Activated CD4-positive, alpha-beta T cell treated with anti-CD3 and anti-CD28 coated beads for 36 hours (primary cell): Measurements from ENCODE around the gene MED27. TPM values are rescaled to one million over a fixed set of nuclear protein-coding genes. Genes with fewer than 3 reads are reported as not detected.

Source experiments
- ATAC-seq: fragments of 200-7000 bp; cut with Tn5 transposase; one replicate; pipeline ENCODE4 v1.10.0; 2021; ENCODE audit warnings: mild to moderate bottlenecking, moderate library complexity
- CTCF ChIA-PET: fragments of 350-600 bp; sonication (Branson Sonifier 250); formaldehyde crosslinking; loops from one replicate; lab custom pipeline; 2021; ENCODE audit warnings: antibody characterized with exemption; lab: Charles Lee
- POLR2A ChIA-PET: fragments of 350-600 bp; sonication (Branson Sonifier 250); formaldehyde crosslinking; loops from one replicate; lab custom pipeline; 2021; ENCODE audit warnings: antibody characterized with exemption, inconsistent platforms; lab: Charles Lee
- DNase-seq: peaks from one replicate; pipeline ENCODE4 v3.0.0-alpha.2; 2020
- H3K27ac Mint-ChIP-seq: one replicate; pipeline ENCODE4 v1.8.0; 2021; ENCODE audit warnings: mixed read lengths
- H3K27me3 Mint-ChIP-seq: one replicate; pipeline ENCODE4 v1.8.0; 2021; ENCODE audit warnings: mixed read lengths
- H3K36me3 Mint-ChIP-seq: one replicate; pipeline ENCODE4 v1.8.0; 2021; ENCODE audit warnings: low read depth, mixed read lengths
- H3K4me1 Mint-ChIP-seq: one replicate; pipeline ENCODE4 v1.8.0; 2021; ENCODE audit warnings: mixed read lengths
- H3K4me3 Mint-ChIP-seq: one replicate; pipeline ENCODE4 v1.8.0; 2021; ENCODE audit warnings: mild to moderate bottlenecking, moderate library complexity, mixed read lengths
- H3K9me3 Mint-ChIP-seq: one replicate; pipeline ENCODE4 v1.8.0; 2021; ENCODE audit warnings: low read depth, mixed read lengths
- intact Hi-C, 2 experiments: fragments of 100-400 bp; cut with DNase I in 1 of 2; cut with micrococcal nuclease in 1 of 2; formaldehyde crosslinking; loops; one replicate each; pipeline versions ENCODE4 v1.14.2 to v1.15.1; 2022 to 2024; cut with DNase I, micrococcal nuclease
- total RNA-seq, 2 experiments: library from RNA; stranded (reverse); gene quantifications; one replicate each; pipeline ENCODE4 v1.2.3, GENCODE V29; 2021

MED27 gene
- total RNA-seq, 2 experiments from 2014 or later = 29.1 to 32.5 TPM

GRCh38 chr9:131912069-131912468 lies 167.6 kb downstream of the MED27 start:
- ATAC-seq (no peak), DNase-seq (no peak)
- no peaks in the 10 kb centered on the region for H3K36me3 Mint-ChIP-seq
- no peak overlapping the region for H3K4me3 Mint-ChIP-seq
- H3K9me3 Mint-ChIP-seq = no peaks in the 10 kb centered on the region
- H3K27me3 Mint-ChIP-seq = no peaks in the 10 kb centered on the region
- H3K27ac Mint-ChIP-seq = no peak overlapping the region
- H3K4me1 Mint-ChIP-seq = no peaks in the 10 kb centered on the region
- ChIA-PET CTCF (interaction anchor here (0.9 kb wide), 1 partner anchor 220 kb away, joined by 3 read pairs; no protein-coding TSS in a partner anchor), POLR2A (no interaction called here)
- intact Hi-C loops = no loop called here

- POLR2A ChIA-PET = no interaction called here
- Mint-ChIP-seq H3K36me3 (no peaks in the 10 kb centered on the region), H3K27ac (no peak overlapping the region), H3K27me3 (no peaks in the 10 kb centered on the region), H3K4me3 (no peak overlapping the region), H3K4me1 (peaks cover 2% of the 10 kb centered on the region), H3K9me3 (no peaks in the 10 kb centered on the region)
- ATAC-seq = no peak
- intact Hi-C loops = no loop called here
- CTCF ChIA-PET = no interaction called here
- DNase-seq = no peak
Observed at GRCh38 chr9:131910572-131910971, 169.1 kb downstream of the MED27 start.

- H3K36me3 Mint-ChIP-seq = no peaks in the 10 kb centered on the region
- ATAC-seq = no peak
- peaks cover 2% of the 10 kb centered on the region for H3K4me1 Mint-ChIP-seq
- POLR2A ChIA-PET = no interaction called here
- no peak overlapping the region for H3K27ac Mint-ChIP-seq
- CTCF ChIA-PET = interaction anchor here (0.7 kb wide), 1 partner anchor 36 kb away, joined by 3 read pairs; no protein-coding TSS in a partner anchor
- H3K27me3 Mint-ChIP-seq = no peaks in the 10 kb centered on the region
- no peak for DNase-seq
- no peak overlapping the region for H3K4me3 Mint-ChIP-seq
- H3K9me3 Mint-ChIP-seq = no peaks in the 10 kb centered on the region
- intact Hi-C loops = no loop called here
Observed at GRCh38 chr9:131905144-131905543, 174.5 kb downstream of the MED27 start.

- CTCF ChIA-PET = interaction anchor here (0.8 kb wide), 1 partner anchor 1226 kb away, joined by 3 read pairs; no protein-coding TSS in a partner anchor
- no peaks in the 10 kb centered on the region for H3K4me1 Mint-ChIP-seq
- H3K36me3 Mint-ChIP-seq = no peaks in the 10 kb centered on the region
- intact Hi-C loops = no loop called here
- H3K27me3 Mint-ChIP-seq = no peaks in the 10 kb centered on the region
- DNase-seq = no peak
- H3K27ac Mint-ChIP-seq = no peak overlapping the region
- no peaks in the 10 kb centered on the region for H3K9me3 Mint-ChIP-seq
- no peak overlapping the region for H3K4me3 Mint-ChIP-seq
- ATAC-seq = no peak
- POLR2A ChIA-PET = no interaction called here
Observed at GRCh38 chr9:131899296-131900228, 180.1 kb downstream of the MED27 start.

- POLR2A ChIA-PET = no interaction called here
- ATAC-seq = no peak
- no peak overlapping the region for H3K4me3 Mint-ChIP-seq
- no peak overlapping the region for H3K27ac Mint-ChIP-seq
- H3K9me3 Mint-ChIP-seq = no peaks in the 10 kb centered on the region
- intact Hi-C loops = no loop called here
- no peaks in the 10 kb centered on the region for H3K27me3 Mint-ChIP-seq
- CTCF ChIA-PET = no interaction called here
- peaks cover 5% of the 10 kb centered on the region for H3K36me3 Mint-ChIP-seq
- H3K4me1 Mint-ChIP-seq = no peaks in the 10 kb centered on the region
- DNase-seq = no peak
Observed at GRCh38 chr9:131892902-131893500, 186.7 kb downstream of the MED27 start.

- no peak overlapping the region for H3K4me3 Mint-ChIP-seq
- no peak overlapping the region for H3K27ac Mint-ChIP-seq
- peaks cover 5% of the 10 kb centered on the region for H3K36me3 Mint-ChIP-seq
- ATAC-seq = no peak
- no peak for DNase-seq
- H3K4me1 Mint-ChIP-seq = no peaks in the 10 kb centered on the region
- no peaks in the 10 kb centered on the region for H3K9me3 Mint-ChIP-seq
- H3K27me3 Mint-ChIP-seq = no peaks in the 10 kb centered on the region
- ChIA-PET POLR2A (no interaction called here), CTCF (no interaction called here)
- intact Hi-C loops = no loop called here
Observed at GRCh38 chr9:131892162-131892707, 187.4 kb downstream of the MED27 start.

- ChIA-PET CTCF (no interaction called here), POLR2A (no interaction called here)
- Mint-ChIP-seq H3K27ac (no peak overlapping the region), H3K9me3 (no peaks in the 10 kb centered on the region), H3K36me3 (peaks cover 5% of the 10 kb centered on the region), H3K4me3 (no peak overlapping the region), H3K27me3 (no peaks in the 10 kb centered on the region), H3K4me1 (no peaks in the 10 kb centered on the region)
- DNase-seq = no peak
- intact Hi-C loops = no loop called here
- ATAC-seq = no peak
Observed at GRCh38 chr9:131891598-131891997, 188.1 kb downstream of the MED27 start.

GRCh38 chr9:131889437-131890251 lies 190.0 kb downstream of the MED27 start:
- Mint-ChIP-seq H3K9me3 (no peaks in the 10 kb centered on the region), H3K4me1 (no peaks in the 10 kb centered on the region), H3K36me3 (peaks cover 7% of the 10 kb centered on the region), H3K27me3 (no peaks in the 10 kb centered on the region), H3K4me3 (no peak overlapping the region), H3K27ac (no peak overlapping the region)
- ATAC-seq = no peak
- ChIA-PET CTCF (interaction anchor here (0.6 kb wide), 1 partner anchor 118 kb away, joined by 3 read pairs; no protein-coding TSS in a partner anchor), POLR2A (no interaction called here)
- no peak for DNase-seq
- intact Hi-C loops = no loop called here

GRCh38 chr9:131888923-131889322 lies 190.7 kb downstream of the MED27 start:
- CTCF ChIA-PET = interaction anchor here (0.6 kb wide), 1 partner anchor 117 kb away, joined by 3 read pairs; no protein-coding TSS in a partner anchor
- POLR2A ChIA-PET = no interaction called here

GRCh38 chr9:131887680-131888079 lies 192.0 kb downstream of the MED27 start:
- H3K4me3 Mint-ChIP-seq = no peak overlapping the region
- no peak overlapping the region for H3K27ac Mint-ChIP-seq
- H3K36me3 Mint-ChIP-seq = peaks cover 7% of the 10 kb centered on the region
- POLR2A ChIA-PET = no interaction called here
- ATAC-seq (no peak), DNase-seq (no peak)
- no peaks in the 10 kb centered on the region for H3K4me1 Mint-ChIP-seq
- no peaks in the 10 kb centered on the region for H3K9me3 Mint-ChIP-seq
- intact Hi-C loops = no loop called here
- no peaks in the 10 kb centered on the region for H3K27me3 Mint-ChIP-seq
- CTCF ChIA-PET = interaction anchor here (1.4 kb wide), 1 partner anchor 1294 kb away, joined by 4 read pairs; no protein-coding TSS in a partner anchor

More at GRCh38 chr9:131888923-131889322, 190.7 kb downstream of the MED27 start:
- Mint-ChIP-seq H3K4me3 (no peak overlapping the region), H3K27ac (no peak overlapping the region), H3K4me1 (no peaks in the 10 kb centered on the region), H3K9me3 (no peaks in the 10 kb centered on the region), H3K36me3 (peaks cover 7% of the 10 kb centered on the region), H3K27me3 (no peaks in the 10 kb centered on the region)
- intact Hi-C loops = no loop called here
- DNase-seq (no peak), ATAC-seq (no peak)

GRCh38 chr9:131886826-131887225 lies 192.8 kb downstream of the MED27 start:
- H3K9me3 Mint-ChIP-seq = no peaks in the 10 kb centered on the region
- DNase-seq = no peak
- no peaks in the 10 kb centered on the region for H3K4me1 Mint-ChIP-seq
- ATAC-seq = no peak
- no peaks in the 10 kb centered on the region for H3K27me3 Mint-ChIP-seq
- intact Hi-C loops = no loop called here
- no peak overlapping the region for H3K4me3 Mint-ChIP-seq
- H3K36me3 Mint-ChIP-seq = peaks cover 8% of the 10 kb centered on the region
- H3K27ac Mint-ChIP-seq = no peak overlapping the region
- ChIA-PET POLR2A (no interaction called here), CTCF (interaction anchor here (1.4 to 1.5 kb wide), 2 partner anchors 56 to 1295 kb away, joined by 3 to 4 read pairs; no protein-coding TSS in a partner anchor)
